GM23338 (cell line): ENCODE data around the gene CNN2.

Source experiments
- CTCF ChIP-seq, 2 experiments: fragments of 200-600 bp in 1 of 2; sonication (generic) in 1 of 2; conservative IDR thresholded peaks; 2 replicates each; pipeline versions ENCODE4 v1.5.1 to v1.6.1; 2016 to 2017; ENCODE audit warnings: antibody characterized with exemption in 2 of 2, low read depth in 2 of 2, mild to moderate bottlenecking in 2 of 2, moderate library complexity in 1 of 2
- EZH2 ChIP-seq: fragments of 200-600 bp; sonication (generic); IDR thresholded peaks from one replicate; pipeline ENCODE4 v1.8.0; 2017; ENCODE audit warnings: antibody characterized with exemption, mild to moderate bottlenecking, low read depth; ENCODE audit not compliant: unreplicated experiment
- POLR2AphosphoS5 ChIP-seq: IDR thresholded peaks from 2 replicates; pipeline ENCODE4 v1.6.1; 2016; ENCODE audit warnings: antibody characterized with exemption, low read depth

- TF ChIP-seq CTCF (conservative IDR thresholded peaks at IDR 0.05; ENCODE audit: low read depth in 2 of 2): no peak
- no peak for TF ChIP-seq EZH2
- TF ChIP-seq POLR2AphosphoS5: no peak
Measured at GRCh38 chr19:1063030-1063908, 36.9 kb downstream of the CNN2 start.
